SK-N-SH treated with all-trans-retinoic acid at 6 μM for 48 hours (cell line): ENCODE data around the gene MERTK.

Source experiments
- ATAC-seq: fragments of 200-7000 bp; cut with Tn5 transposase; 3 replicates; pipeline ENCODE4 v1.9.1; 2020; ENCODE audit warnings: mild to moderate bottlenecking, moderate library complexity
- ARNTL ChIP-seq: fragments of 450-650 bp; formaldehyde crosslinking; IDR thresholded peaks from 2 replicates; pipeline ENCODE4 v1.5.0; 2020; ENCODE audit warnings: low read depth, mild to moderate bottlenecking, moderate library complexity, borderline replicate concordance
- BACH2 ChIP-seq: fragments of 250-450 bp; sonication (Bioruptor Pico); IDR thresholded peaks from 2 replicates; pipeline ENCODE4 v1.9.0; 2021; ENCODE audit warnings: mild to moderate bottlenecking, borderline replicate concordance
- CREB5 ChIP-seq: fragments of 250-450 bp; sonication (Bioruptor Pico); IDR thresholded peaks from 2 replicates; pipeline ENCODE4 v1.5.1; 2020; ENCODE audit warnings: low read depth, mild to moderate bottlenecking, moderate library complexity
- CSDC2 ChIP-seq: fragments of 250-450 bp; sonication (Bioruptor Pico); IDR thresholded peaks from 2 replicates; pipeline ENCODE4 v1.5.0; 2020; ENCODE audit warnings: mild to moderate bottlenecking, moderate library complexity
- CSRNP3 ChIP-seq: fragments of 250-450 bp; sonication (Bioruptor Pico); IDR thresholded peaks from 2 replicates; pipeline ENCODE4 v1.5.1; 2021; ENCODE audit warnings: mild to moderate bottlenecking, moderate library complexity
- ESRRG ChIP-seq: fragments of 250-450 bp; sonication (Bioruptor Pico); IDR thresholded peaks from 2 replicates; pipeline ENCODE4 v1.6.1; 2021; ENCODE audit warnings: mild to moderate bottlenecking
- GLIS3 ChIP-seq: fragments of 250-450 bp; sonication (Bioruptor Pico); IDR thresholded peaks from 2 replicates; pipeline ENCODE4 v1.5.0; 2020; ENCODE audit warnings: mild to moderate bottlenecking, moderate library complexity
- ISL1 ChIP-seq: fragments of 250-450 bp; sonication (Bioruptor Pico); IDR thresholded peaks from 2 replicates; pipeline ENCODE4 v2.1.2; 2022; ENCODE audit warnings: mild to moderate bottlenecking, moderate library complexity
- OSR1 ChIP-seq: fragments of 250-450 bp; sonication (Bioruptor Pico); IDR thresholded peaks from 2 replicates; pipeline ENCODE4 v1.8.0; 2022; ENCODE audit warnings: moderate library complexity, mild to moderate bottlenecking, inconsistent platforms
- SNAI2 ChIP-seq: fragments of 250-450 bp; sonication (Bioruptor Pico); IDR thresholded peaks from 2 replicates; pipeline ENCODE4 v1.5.0; 2020; ENCODE audit warnings: mild to moderate bottlenecking, moderate library complexity
- TOX ChIP-seq: fragments of 250-450 bp; sonication (Bioruptor Pico); IDR thresholded peaks from 2 replicates; pipeline ENCODE4 v1.8.0; 2021; ENCODE audit warnings: mild to moderate bottlenecking, moderate library complexity, borderline replicate concordance
- ZC3H10 ChIP-seq: fragments of 250-450 bp; sonication (Bioruptor Pico); IDR thresholded peaks from 2 replicates; pipeline ENCODE4 v1.5.1; 2021; ENCODE audit warnings: mild to moderate bottlenecking, moderate library complexity
- ZFP3 ChIP-seq: fragments of 250-450 bp; sonication (Bioruptor Pico); IDR thresholded peaks from 2 replicates; pipeline ENCODE4 v1.5.0; 2020; ENCODE audit warnings: mild to moderate bottlenecking, moderate library complexity
- ZFP30 ChIP-seq: fragments of 450-650 bp; formaldehyde crosslinking; IDR thresholded peaks from 2 replicates; pipeline ENCODE4 v1.5.0; 2022; ENCODE audit warnings: mild to moderate bottlenecking, moderate library complexity
- ZNF565 ChIP-seq: fragments of 450-650 bp; formaldehyde crosslinking; conservative IDR thresholded peaks from 2 replicates; pipeline ENCODE4 v1.5.0; 2020; ENCODE audit warnings: low read depth, mild to moderate bottlenecking, moderate library complexity
- ZNF70 ChIP-seq: fragments of 450-650 bp; formaldehyde crosslinking; IDR thresholded peaks from 2 replicates; pipeline ENCODE4 v1.5.0; 2020; ENCODE audit warnings: mild to moderate bottlenecking, moderate library complexity
- ZNF8 ChIP-seq: fragments of 450-650 bp; formaldehyde crosslinking; IDR thresholded peaks from 2 replicates; pipeline ENCODE4 v1.5.0; 2020; ENCODE audit warnings: mild to moderate bottlenecking, moderate library complexity
- TF ChIP-seq, protein P1 (sequence below): fragments of 250-450 bp; sonication (Bioruptor Pico); IDR thresholded peaks from 2 replicates; pipeline ENCODE4 v1.8.0; 2021; ENCODE audit warnings: low read depth, mild to moderate bottlenecking, moderate library complexity, borderline replicate concordance
- TF ChIP-seq, protein P2 (sequence below): fragments of 250-450 bp; sonication (Bioruptor Pico); IDR thresholded peaks from 2 replicates; pipeline ENCODE4 v1.8.0; 2020; ENCODE audit warnings: mild to moderate bottlenecking, moderate library complexity, borderline replicate concordance

Gene MERTK

GRCh38 chr2:111983478-111984212 is 85.2 kb downstream of the MERTK start:
- no peak for TF ChIP-seq ISL1
- TF ChIP-seq ESRRG (CRISPR knock-in tag), result no peak
- TF ChIP-seq BACH2 (CRISPR knock-in tag), result no peak
- TF ChIP-seq CREB5 (CRISPR knock-in tag), result no peak
- TF ChIP-seq, protein P1, sequence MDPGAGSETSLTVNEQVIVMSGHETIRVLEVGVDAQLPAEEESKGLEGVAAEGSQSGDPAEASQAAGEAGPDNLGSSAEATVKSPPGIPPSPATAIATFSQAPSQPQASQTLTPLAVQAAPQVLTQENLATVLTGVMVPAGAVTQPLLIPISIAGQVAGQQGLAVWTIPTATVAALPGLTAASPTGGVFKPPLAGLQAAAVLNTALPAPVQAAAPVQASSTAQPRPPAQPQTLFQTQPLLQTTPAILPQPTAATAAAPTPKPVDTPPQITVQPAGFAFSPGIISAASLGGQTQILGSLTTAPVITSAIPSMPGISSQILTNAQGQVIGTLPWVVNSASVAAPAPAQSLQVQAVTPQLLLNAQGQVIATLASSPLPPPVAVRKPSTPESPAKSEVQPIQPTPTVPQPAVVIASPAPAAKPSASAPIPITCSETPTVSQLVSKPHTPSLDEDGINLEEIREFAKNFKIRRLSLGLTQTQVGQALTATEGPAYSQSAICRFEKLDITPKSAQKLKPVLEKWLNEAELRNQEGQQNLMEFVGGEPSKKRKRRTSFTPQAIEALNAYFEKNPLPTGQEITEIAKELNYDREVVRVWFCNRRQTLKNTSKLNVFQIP (CRISPR knock-in tag), result no peak
- no peak; the same call in 2 of the 3 replicates for ATAC-seq

DNA sequence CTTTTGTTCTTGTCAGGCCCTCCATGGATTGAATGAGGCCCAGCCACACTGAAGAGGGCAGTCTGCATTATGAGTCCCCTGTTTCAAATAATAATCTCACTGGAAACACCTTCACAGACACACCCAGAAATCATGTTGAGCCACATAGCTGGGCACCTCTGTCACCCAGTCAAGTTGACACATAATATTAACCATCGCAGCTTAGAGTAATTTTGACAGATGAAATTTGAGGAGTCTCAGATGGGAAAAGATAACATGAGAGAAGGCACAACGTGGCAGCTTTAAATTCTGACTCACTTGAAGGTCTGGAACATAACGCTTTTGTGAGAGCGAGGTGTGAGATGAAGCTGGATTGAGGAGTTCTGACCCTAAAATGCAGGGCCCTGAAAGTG is 85.8 kb downstream of the MERTK start:
- TF ChIP-seq ZFP30 (CRISPR knock-in tag), result no peak
- TF ChIP-seq ARNTL, result no peak
- no peak for TF ChIP-seq ZFP3 (CRISPR knock-in tag)
- TF ChIP-seq ISL1, result no peak
- no peak for TF ChIP-seq TOX (CRISPR knock-in tag)
- TF ChIP-seq GLIS3 (CRISPR knock-in tag), result no peak
- TF ChIP-seq SNAI2 (CRISPR knock-in tag), result no peak
- no peak for TF ChIP-seq ZNF8 (CRISPR knock-in tag)
- no peak for TF ChIP-seq ZNF70 (CRISPR knock-in tag)
- TF ChIP-seq, protein P1 (CRISPR knock-in tag), result no peak
- TF ChIP-seq OSR1 (CRISPR knock-in tag), result no peak
- no peak for TF ChIP-seq ZNF565 (CRISPR knock-in tag)
- TF ChIP-seq, protein P2, sequence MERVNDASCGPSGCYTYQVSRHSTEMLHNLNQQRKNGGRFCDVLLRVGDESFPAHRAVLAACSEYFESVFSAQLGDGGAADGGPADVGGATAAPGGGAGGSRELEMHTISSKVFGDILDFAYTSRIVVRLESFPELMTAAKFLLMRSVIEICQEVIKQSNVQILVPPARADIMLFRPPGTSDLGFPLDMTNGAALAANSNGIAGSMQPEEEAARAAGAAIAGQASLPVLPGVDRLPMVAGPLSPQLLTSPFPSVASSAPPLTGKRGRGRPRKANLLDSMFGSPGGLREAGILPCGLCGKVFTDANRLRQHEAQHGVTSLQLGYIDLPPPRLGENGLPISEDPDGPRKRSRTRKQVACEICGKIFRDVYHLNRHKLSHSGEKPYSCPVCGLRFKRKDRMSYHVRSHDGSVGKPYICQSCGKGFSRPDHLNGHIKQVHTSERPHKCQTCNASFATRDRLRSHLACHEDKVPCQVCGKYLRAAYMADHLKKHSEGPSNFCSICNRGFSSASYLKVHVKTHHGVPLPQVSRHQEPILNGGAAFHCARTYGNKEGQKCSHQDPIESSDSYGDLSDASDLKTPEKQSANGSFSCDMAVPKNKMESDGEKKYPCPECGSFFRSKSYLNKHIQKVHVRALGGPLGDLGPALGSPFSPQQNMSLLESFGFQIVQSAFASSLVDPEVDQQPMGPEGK (CRISPR knock-in tag), result no peak
- TF ChIP-seq BACH2 (CRISPR knock-in tag), result no peak
- TF ChIP-seq CSRNP3 (CRISPR knock-in tag), result no peak
- no peak for TF ChIP-seq CREB5 (CRISPR knock-in tag)
- ATAC-seq, result no peak; the same call in 2 of the 3 replicates

- no peak for ATAC-seq
- TF ChIP-seq ARNTL (no peak), ESRRG (CRISPR knock-in tag) (no peak), BACH2 (CRISPR knock-in tag) (no peak), OSR1 (CRISPR knock-in tag) (no peak), ZC3H10 (CRISPR knock-in tag) (no peak), ZNF70 (CRISPR knock-in tag) (no peak), CSDC2 (CRISPR knock-in tag) (no peak), ISL1 (no peak), ZFP30 (CRISPR knock-in tag) (no peak), ZNF8 (CRISPR knock-in tag) (no peak), SNAI2 (CRISPR knock-in tag) (no peak), CSRNP3 (CRISPR knock-in tag) (no peak)
- TF ChIP-seq, protein P2 (CRISPR knock-in tag), result no peak
- TF ChIP-seq, protein P1 (CRISPR knock-in tag), result no peak
These were observed 87.1 kb downstream of the MERTK start for GRCh38 chr2:111985514-111985913.
